H1 (cell line): ENCODE data around the gene TSC22D4. TPM values are rescaled to one million over a fixed set of nuclear protein-coding genes. Genes with fewer than 3 reads are reported as not detected.

Experiments
- BRCA1 ChIP-seq: IDR thresholded peaks from 2 replicates; pipeline ENCODE4 v1.6.1; 2012; ENCODE audit warnings: low read depth, low read length, improper control_type of control experiment
- CREB1 ChIP-seq: IDR thresholded peaks from 2 replicates; pipeline ENCODE4 v1.6.1; 2012; ENCODE audit warnings: inconsistent platforms
- CTBP2 ChIP-seq: IDR thresholded peaks from 2 replicates; pipeline ENCODE4 v1.7.0; 2011; ENCODE audit warnings: borderline replicate concordance, mild to moderate bottlenecking, moderate library complexity, mixed read lengths, low read length; ENCODE audit not compliant: insufficient read depth, insufficient read length
- EGR1 ChIP-seq: IDR thresholded peaks from 2 replicates; pipeline ENCODE4 v1.6.1; 2011; ENCODE audit warnings: low read depth, low read length, borderline replicate concordance
- FOSL1 ChIP-seq: IDR thresholded peaks from 2 replicates; pipeline ENCODE4 v1.6.1; 2011; ENCODE audit warnings: mild to moderate bottlenecking, low read depth, low read length, moderate library complexity; ENCODE audit not compliant: insufficient read depth
- KDM1A ChIP-seq: fragments of 200-600, 300-600 bp; sonication (generic); IDR thresholded peaks from 2 replicates; pipeline ENCODE4 v1.7.1; 2016; ENCODE audit warnings: mild to moderate bottlenecking, low read length, borderline replicate concordance
- POU5F1 ChIP-seq: IDR thresholded peaks from 2 replicates; pipeline ENCODE4 v1.6.1; 2011; ENCODE audit warnings: low read depth, mild to moderate bottlenecking, low read length, moderate library complexity
- RAD21 ChIP-seq, 2 experiments: IDR thresholded peaks in 1 of 2; conservative IDR thresholded peaks in 1 of 2; 2 replicates each; pipeline ENCODE4 v1.6.1; 2011; ENCODE audit warnings: low read depth in 2 of 2, low read length in 2 of 2, improper control_type of control experiment in 1 of 2, inconsistent platforms in 1 of 2, mild to moderate bottlenecking in 1 of 2, moderate library complexity in 1 of 2
- RXRA ChIP-seq: IDR thresholded peaks from 2 replicates; pipeline ENCODE4 v1.6.1; 2011; ENCODE audit warnings: low read depth, mild to moderate bottlenecking, low read length, moderate library complexity; ENCODE audit not compliant: insufficient read depth
- SUZ12 ChIP-seq: fragments of 200-600 bp; sonication (generic); IDR thresholded peaks from 2 replicates; pipeline ENCODE4 v1.6.1; 2012; ENCODE audit warnings: mild to moderate bottlenecking, inconsistent platforms, low read length, moderate library complexity, mixed read lengths
- polyA plus RNA-seq, 7 experiments: library from polyadenylated mRNA; depleted of rRNA in 3 of 7; stranded (reverse) in 5 of 7; unstranded in 2 of 7; fragments of >200 nt in 5 of 7; fragments of 200-250 nt in 2 of 7; gene quantifications; 1 replicate in 5 of 7; 2 replicates in 1 of 7; 4 replicates in 1 of 7; pipeline versions ENCODE4 v1.2.1 to v1.2.3, GENCODE V29; 2011 to 2013; ENCODE audit warnings: missing spikeins in 2 of 7, mixed read lengths in 2 of 7
- total RNA-seq: library from RNA; stranded (reverse); fragmentation: NEBNext Ultra II Directional; extraction: Animal tissue kit (Norgen Biotek cat#: 25700); gene quantifications from 2 replicates; pipeline ENCODE4 v1.2.1, GENCODE V29; 2021
- TF ChIP-seq, protein P1 (sequence below): IDR thresholded peaks from 2 replicates; pipeline ENCODE4 v1.6.1; 2011; ENCODE audit warnings: low read depth, mild to moderate bottlenecking, low read length; ENCODE audit not compliant: insufficient read depth
- TF ChIP-seq, protein P2 (sequence below): IDR thresholded peaks from 2 replicates; pipeline ENCODE4 v1.6.1; 2012; ENCODE audit warnings: low read length, inconsistent platforms
- TF ChIP-seq, protein P3 (sequence below): IDR thresholded peaks from 2 replicates; pipeline ENCODE4 v1.6.1; 2012; ENCODE audit warnings: inconsistent platforms

TSC22D4 gene
- total and polyA plus RNA-seq, 2 of the 8 experiments (the other 6 are each of a cell fraction or from before 2014, with no cell fraction given): 13.2 to 20.3 TPM

DNA sequence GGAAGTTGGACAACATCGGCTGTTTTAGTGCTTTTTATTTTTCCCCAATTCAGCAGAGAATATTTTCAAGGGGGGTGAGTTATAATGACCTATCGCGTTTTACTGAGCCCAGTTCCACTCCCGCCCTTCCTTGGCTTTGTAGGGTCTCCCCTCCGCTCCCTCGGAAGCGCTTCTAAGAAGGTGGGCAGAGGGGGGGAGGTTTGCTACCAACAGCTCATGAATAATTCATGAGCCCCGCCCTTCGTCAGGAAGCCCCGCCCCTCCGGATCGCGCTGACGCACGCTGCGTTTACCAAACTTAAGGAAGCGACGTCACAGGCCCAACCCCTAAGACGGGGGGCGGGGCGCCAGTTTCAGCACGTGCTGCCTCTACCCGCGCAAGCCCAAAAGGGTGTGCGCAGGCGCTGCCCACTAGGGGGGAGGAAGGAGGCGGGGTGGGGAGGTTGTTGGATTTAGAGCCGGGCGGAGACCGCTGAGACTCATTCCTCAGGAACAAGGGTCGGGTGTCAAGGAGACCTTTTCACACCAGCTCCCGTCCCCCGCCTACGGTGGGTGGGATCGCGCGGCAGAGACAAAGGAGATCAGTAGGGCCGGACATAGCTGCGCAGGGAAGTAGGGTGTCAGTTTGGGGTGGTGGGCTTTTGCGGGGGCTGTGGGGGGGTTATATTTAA is 49.9 kb downstream of the TSC22D4 start (continued):
- TF ChIP-seq CTBP2: no peak
- TF ChIP-seq FOSL1: no peak
- TF ChIP-seq, protein P1, sequence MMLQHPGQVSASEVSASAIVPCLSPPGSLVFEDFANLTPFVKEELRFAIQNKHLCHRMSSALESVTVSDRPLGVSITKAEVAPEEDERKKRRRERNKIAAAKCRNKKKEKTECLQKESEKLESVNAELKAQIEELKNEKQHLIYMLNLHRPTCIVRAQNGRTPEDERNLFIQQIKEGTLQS: 0 out of 2 replicates have a peak, but pooled peaks have one; percentile 56
- no peak for TF ChIP-seq SUZ12
- no peak for TF ChIP-seq RAD21 (IDR thresholded peaks at IDR 0.05 in 1 of 2, conservative IDR thresholded peaks at IDR 0.05 in 1 of 2; ENCODE audit: low read depth in 2 of 2, low read length in 2 of 2)
- TF ChIP-seq KDM1A: no peak
- peak; percentile 96 for TF ChIP-seq CREB1
- no peak for TF ChIP-seq EGR1
- no peak for TF ChIP-seq POU5F1
- no peak for TF ChIP-seq BRCA1
- TF ChIP-seq, protein P2, sequence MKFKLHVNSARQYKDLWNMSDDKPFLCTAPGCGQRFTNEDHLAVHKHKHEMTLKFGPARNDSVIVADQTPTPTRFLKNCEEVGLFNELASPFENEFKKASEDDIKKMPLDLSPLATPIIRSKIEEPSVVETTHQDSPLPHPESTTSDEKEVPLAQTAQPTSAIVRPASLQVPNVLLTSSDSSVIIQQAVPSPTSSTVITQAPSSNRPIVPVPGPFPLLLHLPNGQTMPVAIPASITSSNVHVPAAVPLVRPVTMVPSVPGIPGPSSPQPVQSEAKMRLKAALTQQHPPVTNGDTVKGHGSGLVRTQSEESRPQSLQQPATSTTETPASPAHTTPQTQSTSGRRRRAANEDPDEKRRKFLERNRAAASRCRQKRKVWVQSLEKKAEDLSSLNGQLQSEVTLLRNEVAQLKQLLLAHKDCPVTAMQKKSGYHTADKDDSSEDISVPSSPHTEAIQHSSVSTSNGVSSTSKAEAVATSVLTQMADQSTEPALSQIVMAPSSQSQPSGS: peak; percentile 22; the same call in 1 of the 2 replicates
- TF ChIP-seq, protein P3, sequence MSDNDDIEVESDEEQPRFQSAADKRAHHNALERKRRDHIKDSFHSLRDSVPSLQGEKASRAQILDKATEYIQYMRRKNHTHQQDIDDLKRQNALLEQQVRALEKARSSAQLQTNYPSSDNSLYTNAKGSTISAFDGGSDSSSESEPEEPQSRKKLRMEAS: peak; percentile 98
- no peak for TF ChIP-seq RXRA
